Measurements from ENCODE around the gene NALCN.

Gene NALCN

DNA sequence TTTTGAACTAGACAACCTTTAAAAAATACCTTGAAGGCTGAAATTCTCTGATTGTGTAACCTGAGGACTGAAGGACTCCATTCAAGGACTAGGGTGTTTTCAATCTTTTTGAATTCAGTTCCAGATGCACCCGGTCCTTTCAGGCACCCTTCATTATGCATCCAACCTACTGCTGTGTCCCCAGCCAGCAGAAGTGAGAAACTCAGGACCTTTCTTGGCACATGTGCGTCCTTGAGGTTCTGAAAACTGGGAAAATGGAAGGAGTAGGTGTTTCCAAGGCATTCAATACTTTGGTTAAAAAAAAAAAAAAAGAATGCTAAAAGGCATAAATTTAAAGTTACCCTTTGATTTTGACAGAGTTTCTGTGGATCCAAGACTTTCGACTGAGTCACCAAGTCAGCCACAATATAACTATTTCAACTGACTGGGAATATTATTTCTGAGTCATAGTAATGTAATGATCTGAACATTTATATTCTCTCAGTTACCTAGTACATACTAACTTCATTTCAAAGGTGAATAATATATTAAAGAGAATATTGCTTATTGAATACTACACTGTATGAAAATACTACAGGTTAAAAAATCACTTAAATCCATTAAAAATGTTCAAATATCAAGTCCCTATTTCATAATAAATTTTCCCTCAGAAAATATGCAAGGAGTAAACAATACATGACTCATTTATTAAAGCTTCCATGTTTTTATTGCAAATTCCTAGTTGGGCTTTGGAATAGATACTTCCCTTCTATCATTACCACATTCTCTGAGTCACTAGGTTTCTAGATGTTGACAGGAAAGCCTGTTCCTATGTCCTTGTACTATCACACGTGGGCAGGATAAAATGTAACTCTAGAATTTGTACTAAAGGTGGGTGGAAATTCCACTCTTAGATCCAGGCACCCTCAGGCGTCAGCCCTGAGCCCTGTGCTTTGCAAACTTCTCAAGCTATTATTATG is 33.8 kb upstream of the NALCN start:
- no peak overlapping the region for H3K4me3 ChIP-seq (ENCODE audit: low read depth in 1 of 2, low read length in 2 of 2)
- H4K20me1 ChIP-seq (ENCODE audit: insufficient read depth, low read length), result no peaks in the 10 kb centered on the region
- H3K9me3 ChIP-seq (ENCODE audit: insufficient read depth, low read length, severe bottlenecking), result no peaks in the 10 kb centered on the region
- DNase-seq, result no peak
- H3K27me3 ChIP-seq (ENCODE audit: insufficient read depth, low read length, poor library complexity), result no peaks in the 10 kb centered on the region
- H2AFZ ChIP-seq (ENCODE audit: low read depth, low read length), result no peak overlapping the region
- no peak for ATAC-seq (ENCODE audit: insufficient read depth, low read depth)
- H3K27ac ChIP-seq (ENCODE audit: low read length), result no peak overlapping the region
- TF ChIP-seq, protein P1, sequence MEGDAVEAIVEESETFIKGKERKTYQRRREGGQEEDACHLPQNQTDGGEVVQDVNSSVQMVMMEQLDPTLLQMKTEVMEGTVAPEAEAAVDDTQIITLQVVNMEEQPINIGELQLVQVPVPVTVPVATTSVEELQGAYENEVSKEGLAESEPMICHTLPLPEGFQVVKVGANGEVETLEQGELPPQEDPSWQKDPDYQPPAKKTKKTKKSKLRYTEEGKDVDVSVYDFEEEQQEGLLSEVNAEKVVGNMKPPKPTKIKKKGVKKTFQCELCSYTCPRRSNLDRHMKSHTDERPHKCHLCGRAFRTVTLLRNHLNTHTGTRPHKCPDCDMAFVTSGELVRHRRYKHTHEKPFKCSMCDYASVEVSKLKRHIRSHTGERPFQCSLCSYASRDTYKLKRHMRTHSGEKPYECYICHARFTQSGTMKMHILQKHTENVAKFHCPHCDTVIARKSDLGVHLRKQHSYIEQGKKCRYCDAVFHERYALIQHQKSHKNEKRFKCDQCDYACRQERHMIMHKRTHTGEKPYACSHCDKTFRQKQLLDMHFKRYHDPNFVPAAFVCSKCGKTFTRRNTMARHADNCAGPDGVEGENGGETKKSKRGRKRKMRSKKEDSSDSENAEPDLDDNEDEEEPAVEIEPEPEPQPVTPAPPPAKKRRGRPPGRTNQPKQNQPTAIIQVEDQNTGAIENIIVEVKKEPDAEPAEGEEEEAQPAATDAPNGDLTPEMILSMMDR (IDR thresholded peaks at IDR 0.05; ENCODE audit: borderline replicate concordance, extremely low read depth, low read length, poor library complexity, severe bottlenecking), result no peak
- no peak for TF ChIP-seq EZH2 (IDR thresholded peaks at IDR 0.05; ENCODE audit: borderline replicate concordance, low read depth, low read length, severe bottlenecking)
- H3K9ac ChIP-seq (ENCODE audit: low read depth, low read length), result no peak overlapping the region
- no peak overlapping the region for H3K4me2 ChIP-seq (ENCODE audit: insufficient read depth, low read length)
- H3K79me2 ChIP-seq (ENCODE audit: insufficient read depth, low read length), result no peaks in the 10 kb centered on the region
- H3K36me3 ChIP-seq (ENCODE audit: insufficient read depth, low read length), result no peaks in the 10 kb centered on the region
- H3K4me1 ChIP-seq (ENCODE audit: insufficient read depth, low read length), result no peaks in the 10 kb centered on the region; the same call in 1 of the 2 replicates

DNA sequence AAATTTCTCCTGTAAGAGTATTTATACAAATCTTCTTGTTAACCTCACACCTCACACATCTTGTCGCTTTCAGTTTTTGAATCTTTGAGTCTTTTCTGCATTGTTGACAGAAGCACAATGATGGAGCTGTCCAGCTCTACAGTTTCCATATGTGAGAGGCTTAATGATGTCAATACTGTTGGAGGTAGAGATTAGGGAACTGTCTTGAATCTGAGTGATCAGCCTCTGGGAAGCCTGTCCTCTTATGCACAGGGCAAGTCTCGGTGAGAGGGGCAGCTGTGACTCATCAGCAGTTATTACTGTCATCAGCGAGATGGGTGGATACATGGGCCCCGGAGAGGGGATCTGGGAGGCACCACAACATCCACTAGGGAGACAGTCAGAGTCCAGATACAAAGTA is 31.5 kb upstream of the NALCN start:
- TF ChIP-seq, protein P1 (IDR thresholded peaks at IDR 0.05; ENCODE audit: borderline replicate concordance, extremely low read depth, low read length, poor library complexity, severe bottlenecking), result no peak
- TF ChIP-seq EZH2 (IDR thresholded peaks at IDR 0.05; ENCODE audit: borderline replicate concordance, low read depth, low read length, severe bottlenecking), result no peak
- no peaks in the 10 kb centered on the region for H3K79me2 ChIP-seq (ENCODE audit: insufficient read depth, low read length)
- DNase-seq (no peak), ATAC-seq (ENCODE audit: insufficient read depth, low read depth) (no peak)
- H3K27ac ChIP-seq (ENCODE audit: low read length), result no peak overlapping the region
- no peak overlapping the region for H3K9ac ChIP-seq (ENCODE audit: low read depth, low read length)
- H3K36me3 ChIP-seq (ENCODE audit: insufficient read depth, low read length), result no peaks in the 10 kb centered on the region
- H3K27me3 ChIP-seq (ENCODE audit: insufficient read depth, low read length, poor library complexity), result no peaks in the 10 kb centered on the region
- H3K4me2 ChIP-seq (ENCODE audit: insufficient read depth, low read length), result no peak overlapping the region
- H2AFZ ChIP-seq (ENCODE audit: low read depth, low read length), result no peak overlapping the region
- H3K9me3 ChIP-seq (ENCODE audit: insufficient read depth, low read length, severe bottlenecking), result no peaks in the 10 kb centered on the region
- H4K20me1 ChIP-seq (ENCODE audit: insufficient read depth, low read length), result no peaks in the 10 kb centered on the region
- no peaks in the 10 kb centered on the region for H3K4me1 ChIP-seq (ENCODE audit: insufficient read depth, low read length)
- no peak overlapping the region for H3K4me3 ChIP-seq (ENCODE audit: low read depth in 1 of 2, low read length in 2 of 2)

DNA sequence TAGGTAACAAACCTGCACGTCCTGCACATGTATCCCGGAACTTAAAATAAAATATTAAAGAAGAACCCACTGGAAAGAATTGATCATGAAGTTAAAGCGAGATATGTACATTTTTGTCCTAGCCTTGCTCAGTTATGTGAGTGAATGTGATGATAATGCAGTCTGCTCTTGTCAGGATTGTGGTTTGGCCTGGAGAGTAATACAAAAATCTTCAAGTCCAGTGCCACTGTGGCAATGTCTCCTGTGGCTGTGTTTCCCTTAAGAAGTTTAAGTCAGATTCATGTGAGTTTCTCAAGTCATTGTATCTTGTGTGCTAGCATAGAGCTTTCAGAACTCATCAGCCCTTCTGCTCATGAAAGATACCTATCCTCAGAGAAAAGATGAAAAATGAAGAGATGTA is 18.2 kb upstream of the NALCN start:
- H3K4me1 ChIP-seq (ENCODE audit: insufficient read depth, low read length), result no peaks in the 10 kb centered on the region
- no peaks in the 10 kb centered on the region for H3K79me2 ChIP-seq (ENCODE audit: insufficient read depth, low read length)
- ATAC-seq (ENCODE audit: insufficient read depth, low read depth) (no peak), DNase-seq (no peak)
- H3K9me3 ChIP-seq (ENCODE audit: insufficient read depth, low read length, severe bottlenecking), result no peaks in the 10 kb centered on the region
- H3K4me3 ChIP-seq (ENCODE audit: low read depth in 1 of 2, low read length in 2 of 2), result no peak overlapping the region
- no peak overlapping the region for H3K4me2 ChIP-seq (ENCODE audit: insufficient read depth, low read length)
- TF ChIP-seq EZH2 (IDR thresholded peaks at IDR 0.05; ENCODE audit: borderline replicate concordance, low read depth, low read length, severe bottlenecking), result no peak
- TF ChIP-seq, protein P1 (IDR thresholded peaks at IDR 0.05; ENCODE audit: borderline replicate concordance, extremely low read depth, low read length, poor library complexity, severe bottlenecking), result no peak
- no peak overlapping the region for H3K27ac ChIP-seq (ENCODE audit: low read length)
- H3K36me3 ChIP-seq (ENCODE audit: insufficient read depth, low read length), result no peaks in the 10 kb centered on the region
- no peaks in the 10 kb centered on the region for H4K20me1 ChIP-seq (ENCODE audit: insufficient read depth, low read length)
- H3K27me3 ChIP-seq (ENCODE audit: insufficient read depth, low read length, poor library complexity), result no peaks in the 10 kb centered on the region
- no peak overlapping the region for H2AFZ ChIP-seq (ENCODE audit: low read depth, low read length)
- H3K9ac ChIP-seq (ENCODE audit: low read depth, low read length), result no peak overlapping the region

All from DND-41 (cell line).